Measurements from ENCODE around the gene DMAP1. TPM values are rescaled to one million over a fixed set of nuclear protein-coding genes. Genes with fewer than 3 reads are reported as not detected.
A peak's percentile ranks its signal among the peaks of the same experiment; 100 is the strongest.

DMAP1 gene
- polyA plus RNA-seq, 3 donors = 18.9 to 51.4 (median 21.3) TPM

DNA sequence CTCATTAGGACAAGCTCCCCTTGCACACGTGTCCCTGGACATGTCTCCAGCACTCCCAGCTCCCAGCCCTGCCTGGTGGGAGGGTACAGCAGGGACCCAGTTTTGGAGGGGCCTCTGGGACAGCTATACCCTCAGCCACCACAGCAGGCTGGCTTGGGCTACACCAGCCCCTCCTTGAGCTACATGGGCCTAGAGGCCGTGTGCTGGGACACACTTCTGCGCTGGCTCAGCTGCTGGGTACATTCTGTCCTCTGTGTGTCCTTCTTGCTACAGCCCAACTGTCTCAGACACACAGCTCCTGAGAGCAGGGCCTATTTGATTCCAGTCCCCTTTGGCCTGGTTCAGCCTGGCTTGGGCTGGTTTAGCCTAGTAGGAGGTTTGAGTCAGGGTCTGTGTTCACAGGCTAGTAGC lies 26.7 kb downstream of the DMAP1 start:
- Mint-ChIP-seq H3K4me3 (no peak overlapping the region), H3K27ac (peak overlapping the region in 1 of 7 donors; percentile 7), H3K9me3 (peaks cover 0 to 2% (median 0%) of the 10 kb centered on the region in 7 donors), H3K27me3 (ENCODE audit: low read depth in 3 of 3) (peaks cover 0 to 2% (median 0%) of the 10 kb centered on the region in 3 donors), H3K36me3 (peaks cover 31 to 34% of the 10 kb centered on the region in 2 donors), H3K4me1 (peaks cover 19% of the 10 kb centered on the region)
- DNase-seq = no peak
- H3K27me3 ChIP-seq (ENCODE audit: control insufficient read depth in 2 of 2, insufficient read depth in 2 of 2, low read length in 2 of 2) = no peaks in the 10 kb centered on the region
- no peak overlapping the region for H3K9ac ChIP-seq (ENCODE audit: insufficient read depth, low read length, poor library complexity, severe bottlenecking)
- WGBS (ENCODE audit: insufficient coverage) = 87% methylated on average over 3 of the region's 3 CpGs
- H3K27ac ChIP-seq (ENCODE audit: low read depth in 1 of 2, low read length in 2 of 2) = no peak overlapping the region
- H3K36me3 ChIP-seq (replicated peaks in 1 of 2; ENCODE audit: control insufficient read depth in 1 of 2, insufficient read depth in 2 of 2, low read length in 2 of 2) = peaks cover 0 to 11% of the 10 kb centered on the region in 2 donors
- H3K4me1 ChIP-seq (ENCODE audit: control insufficient read depth in 1 of 2, insufficient read depth in 2 of 2, low read length in 2 of 2) = peaks cover 16 to 17% of the 10 kb centered on the region in 2 donors
- intact Hi-C loops (cut with micrococcal nuclease) = no loop called here
- H3K4me3 ChIP-seq (replicated peaks in 1 of 3; ENCODE audit: low read depth in 2 of 3, low read length in 3 of 3) = no peak overlapping the region
- no peak overlapping the region for H3K4me2 ChIP-seq (replicated peaks; ENCODE audit: extremely low read depth, low read length, poor library complexity, severe bottlenecking)
- TF ChIP-seq, protein P1, sequence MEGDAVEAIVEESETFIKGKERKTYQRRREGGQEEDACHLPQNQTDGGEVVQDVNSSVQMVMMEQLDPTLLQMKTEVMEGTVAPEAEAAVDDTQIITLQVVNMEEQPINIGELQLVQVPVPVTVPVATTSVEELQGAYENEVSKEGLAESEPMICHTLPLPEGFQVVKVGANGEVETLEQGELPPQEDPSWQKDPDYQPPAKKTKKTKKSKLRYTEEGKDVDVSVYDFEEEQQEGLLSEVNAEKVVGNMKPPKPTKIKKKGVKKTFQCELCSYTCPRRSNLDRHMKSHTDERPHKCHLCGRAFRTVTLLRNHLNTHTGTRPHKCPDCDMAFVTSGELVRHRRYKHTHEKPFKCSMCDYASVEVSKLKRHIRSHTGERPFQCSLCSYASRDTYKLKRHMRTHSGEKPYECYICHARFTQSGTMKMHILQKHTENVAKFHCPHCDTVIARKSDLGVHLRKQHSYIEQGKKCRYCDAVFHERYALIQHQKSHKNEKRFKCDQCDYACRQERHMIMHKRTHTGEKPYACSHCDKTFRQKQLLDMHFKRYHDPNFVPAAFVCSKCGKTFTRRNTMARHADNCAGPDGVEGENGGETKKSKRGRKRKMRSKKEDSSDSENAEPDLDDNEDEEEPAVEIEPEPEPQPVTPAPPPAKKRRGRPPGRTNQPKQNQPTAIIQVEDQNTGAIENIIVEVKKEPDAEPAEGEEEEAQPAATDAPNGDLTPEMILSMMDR (IDR thresholded peaks at IDR 0.05) = no peak
- H3K79me2 ChIP-seq (ENCODE audit: insufficient read depth, low read length) = no peaks in the 10 kb centered on the region
- H2AFZ ChIP-seq (ENCODE audit: insufficient read depth, low read depth, low read length, poor library complexity, severe bottlenecking) = no peak overlapping the region
- no peaks in the 10 kb centered on the region for H4K20me1 ChIP-seq (ENCODE audit: insufficient read depth, low read length)
- H3K9me3 ChIP-seq (replicated peaks in 1 of 2; ENCODE audit: control insufficient read depth in 1 of 2, insufficient read depth in 1 of 2, low read length in 2 of 2) = no peaks in the 10 kb centered on the region

DNA sequence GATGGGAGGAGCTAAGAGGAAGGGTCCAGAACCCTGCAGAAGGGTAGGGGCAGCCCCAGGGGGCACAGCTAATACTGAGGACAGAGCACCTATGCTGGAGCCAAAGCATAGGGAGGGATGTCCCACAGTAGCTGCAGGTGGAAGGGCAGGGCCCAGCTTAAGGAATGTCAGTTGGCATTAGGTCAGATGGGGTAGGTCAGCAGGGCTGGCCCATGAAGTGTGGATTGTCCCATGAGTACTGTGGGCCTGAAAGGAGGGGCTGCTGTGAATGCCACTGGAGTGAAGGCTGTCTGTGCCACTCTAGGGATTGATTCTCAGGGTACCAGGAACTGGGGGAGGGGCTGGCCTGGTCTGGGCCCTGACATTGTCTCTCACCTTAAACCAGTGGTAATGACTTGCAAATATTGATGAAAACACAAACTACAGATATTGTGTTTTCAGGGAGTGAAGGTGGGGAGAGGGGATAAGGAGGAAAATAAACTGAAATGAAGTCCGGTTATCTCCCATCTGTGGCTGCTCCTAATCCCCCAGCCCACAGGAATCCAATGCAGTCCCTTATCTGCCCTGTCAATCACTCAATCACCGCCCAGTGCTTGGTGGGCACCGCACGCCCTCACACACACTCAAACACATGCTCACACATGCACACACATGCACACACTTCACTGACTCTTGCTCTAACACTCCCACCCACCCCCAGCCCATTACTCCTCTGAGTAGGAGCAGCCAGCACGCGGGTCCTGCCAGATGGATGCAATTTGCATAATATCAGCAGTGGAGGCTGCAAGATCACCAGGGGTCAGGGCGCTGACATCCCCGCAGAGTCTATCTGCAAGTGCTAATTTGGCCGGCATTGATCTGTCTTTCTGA lies 27.8 kb downstream of the DMAP1 start:
- DNase-seq = no peak
- H3K4me3 ChIP-seq (replicated peaks in 1 of 3; ENCODE audit: low read depth in 2 of 3, low read length in 3 of 3) = no peak overlapping the region
- no peaks in the 10 kb centered on the region for H4K20me1 ChIP-seq (ENCODE audit: insufficient read depth, low read length)
- H3K36me3 Mint-ChIP-seq = peaks cover 31 to 37% of the 10 kb centered on the region in 2 donors
- H3K9me3 Mint-ChIP-seq = peaks cover 0 to 2% (median 0%) of the 10 kb centered on the region in 7 donors
- H3K9me3 ChIP-seq (replicated peaks in 1 of 2; ENCODE audit: control insufficient read depth in 1 of 2, insufficient read depth in 1 of 2, low read length in 2 of 2) = no peaks in the 10 kb centered on the region
- intact Hi-C loops (cut with micrococcal nuclease) = no loop called here
- peaks cover 0 to 2% (median 0%) of the 10 kb centered on the region in 3 donors for H3K27me3 Mint-ChIP-seq (ENCODE audit: low read depth in 3 of 3)
- H3K79me2 ChIP-seq (ENCODE audit: insufficient read depth, low read length) = no peaks in the 10 kb centered on the region
- H2AFZ ChIP-seq (ENCODE audit: insufficient read depth, low read depth, low read length, poor library complexity, severe bottlenecking) = no peak overlapping the region
- no peak overlapping the region for H3K4me3 Mint-ChIP-seq
- peak overlapping the region in 3 of 7 donors; percentile 27 to 48 (median 27) for H3K27ac Mint-ChIP-seq
- peaks cover 17% of the 10 kb centered on the region in 2 donors for H3K4me1 ChIP-seq (ENCODE audit: control insufficient read depth in 1 of 2, insufficient read depth in 2 of 2, low read length in 2 of 2)
- H3K27ac ChIP-seq (ENCODE audit: low read depth in 1 of 2, low read length in 2 of 2) = no peak overlapping the region
- H3K27me3 ChIP-seq (ENCODE audit: control insufficient read depth in 2 of 2, insufficient read depth in 2 of 2, low read length in 2 of 2) = no peaks in the 10 kb centered on the region
- TF ChIP-seq, protein P1 (IDR thresholded peaks at IDR 0.05) = no peak
- WGBS (ENCODE audit: insufficient coverage) = 98% methylated on average over 8 of the region's 9 CpGs
- no peak overlapping the region for H3K4me2 ChIP-seq (replicated peaks; ENCODE audit: extremely low read depth, low read length, poor library complexity, severe bottlenecking)
- H3K4me1 Mint-ChIP-seq = peaks cover 20% of the 10 kb centered on the region
- no peak overlapping the region for H3K9ac ChIP-seq (ENCODE audit: insufficient read depth, low read length, poor library complexity, severe bottlenecking)
- peaks cover 0 to 11% of the 10 kb centered on the region in 2 donors for H3K36me3 ChIP-seq (replicated peaks in 1 of 2; ENCODE audit: control insufficient read depth in 1 of 2, insufficient read depth in 2 of 2, low read length in 2 of 2)

Measured in CD14-positive monocyte (primary cell).